Activated naive CD8-positive, alpha-beta T cell treated with anti-CD3 and anti-CD28 coated beads, Interleukin-2, amount 50 U/mL, for 16 hours (primary cell): ENCODE results near the gene NEURL1.
"Not testable (repeated sequence)": the region's sequence is repeated elsewhere in the genome, so short reads cannot be mapped to it uniquely, and the experiment has no call there.

Experiments
- DNase-seq: peaks from one replicate; pipeline ENCODE4 v3.0.0-alpha.2; 2020; ENCODE audit warnings: low read depth, low spot score

NEURL1 gene

DNA sequence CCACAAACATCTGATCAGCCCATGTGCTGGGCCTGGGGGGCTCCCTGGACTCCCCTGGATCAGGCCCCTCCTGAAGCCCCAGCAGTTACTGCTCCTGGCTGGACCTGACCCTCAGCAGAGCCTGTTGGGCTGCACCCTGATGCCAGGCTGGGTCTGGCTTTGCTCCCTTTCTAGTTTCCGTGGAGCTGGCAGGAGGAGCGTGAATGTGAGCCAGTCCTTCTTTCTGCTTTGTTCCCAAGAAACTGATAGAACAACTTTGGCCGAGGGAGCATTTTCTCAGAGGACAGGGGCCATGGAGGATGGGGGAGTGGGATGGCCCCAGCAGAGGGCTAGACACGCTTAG lies 128.2 kb downstream of the NEURL1 start:
- no peak for DNase-seq

DNA sequence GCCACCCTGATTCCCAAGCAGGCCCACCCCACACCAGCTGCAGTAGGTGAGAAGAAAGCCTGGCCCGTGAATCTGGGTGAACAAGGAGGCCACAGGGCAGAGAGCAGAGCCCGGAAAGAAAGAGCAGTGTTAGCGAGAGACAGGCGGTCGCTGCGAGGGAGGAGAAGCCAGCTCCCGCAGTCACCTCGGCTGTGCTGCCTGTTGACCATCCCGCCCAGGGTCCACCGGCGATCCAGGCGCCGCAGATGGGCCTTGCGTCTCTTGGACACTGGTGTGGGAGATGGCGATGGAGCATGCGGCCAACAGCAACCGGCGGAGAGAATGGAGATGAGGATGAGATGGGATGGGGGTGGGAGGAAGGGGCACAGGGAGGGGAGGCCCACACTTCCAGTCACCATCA lies 128.8 kb downstream of the NEURL1 start:
- no peak for DNase-seq

DNA sequence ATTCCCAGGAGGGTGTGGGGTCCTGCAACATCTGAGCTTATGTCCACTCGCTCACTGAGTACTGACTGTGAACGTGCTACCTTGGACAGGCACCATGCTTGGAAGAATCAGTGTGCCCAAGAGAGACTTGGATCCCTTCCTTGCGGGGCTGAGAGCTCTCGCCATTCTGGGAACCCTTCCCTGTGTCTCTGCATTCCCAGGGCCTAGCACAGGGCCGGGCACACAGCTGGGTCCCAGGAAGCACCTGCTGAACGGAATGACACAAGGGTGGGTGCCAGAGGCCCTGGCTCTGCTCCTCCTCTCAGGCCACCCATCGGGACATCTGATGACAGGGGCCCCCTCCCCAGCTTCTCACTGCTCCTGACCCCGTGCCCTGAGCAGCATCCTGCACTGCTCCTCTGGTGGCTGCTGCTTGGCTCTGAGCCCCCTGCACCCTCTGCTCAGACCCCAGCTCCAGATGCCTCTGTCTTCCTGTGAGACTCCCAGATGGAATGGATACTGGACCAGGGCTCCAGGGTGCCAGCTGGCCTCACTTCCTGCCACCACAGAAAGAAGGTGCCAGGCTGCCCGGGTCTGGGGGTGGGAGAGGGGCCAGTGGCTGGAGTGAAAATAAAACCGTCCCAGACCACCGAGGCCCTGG lies 129.6 kb downstream of the NEURL1 start:
- no peak for DNase-seq

DNA sequence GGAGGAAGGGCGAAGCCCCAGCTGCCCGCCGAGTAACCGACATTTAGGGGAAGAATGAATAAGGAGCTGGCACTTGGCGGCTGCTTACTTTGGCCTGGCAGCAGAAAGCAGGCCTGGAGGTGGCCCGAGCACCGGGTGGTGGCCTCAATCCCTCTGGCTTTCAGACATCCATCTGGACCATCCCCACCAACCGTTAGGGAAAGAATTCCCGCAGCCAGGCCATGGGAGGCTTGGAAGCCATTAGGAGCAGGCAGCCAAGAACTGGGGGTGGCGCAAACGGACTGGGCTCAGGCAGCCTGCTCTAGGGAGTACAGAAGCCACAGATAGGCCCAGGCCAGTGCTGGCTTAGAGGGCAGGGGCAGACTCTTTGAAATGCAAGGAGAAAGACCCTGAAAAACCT lies 132.7 kb downstream of the NEURL1 start:
- no peak for DNase-seq

DNA sequence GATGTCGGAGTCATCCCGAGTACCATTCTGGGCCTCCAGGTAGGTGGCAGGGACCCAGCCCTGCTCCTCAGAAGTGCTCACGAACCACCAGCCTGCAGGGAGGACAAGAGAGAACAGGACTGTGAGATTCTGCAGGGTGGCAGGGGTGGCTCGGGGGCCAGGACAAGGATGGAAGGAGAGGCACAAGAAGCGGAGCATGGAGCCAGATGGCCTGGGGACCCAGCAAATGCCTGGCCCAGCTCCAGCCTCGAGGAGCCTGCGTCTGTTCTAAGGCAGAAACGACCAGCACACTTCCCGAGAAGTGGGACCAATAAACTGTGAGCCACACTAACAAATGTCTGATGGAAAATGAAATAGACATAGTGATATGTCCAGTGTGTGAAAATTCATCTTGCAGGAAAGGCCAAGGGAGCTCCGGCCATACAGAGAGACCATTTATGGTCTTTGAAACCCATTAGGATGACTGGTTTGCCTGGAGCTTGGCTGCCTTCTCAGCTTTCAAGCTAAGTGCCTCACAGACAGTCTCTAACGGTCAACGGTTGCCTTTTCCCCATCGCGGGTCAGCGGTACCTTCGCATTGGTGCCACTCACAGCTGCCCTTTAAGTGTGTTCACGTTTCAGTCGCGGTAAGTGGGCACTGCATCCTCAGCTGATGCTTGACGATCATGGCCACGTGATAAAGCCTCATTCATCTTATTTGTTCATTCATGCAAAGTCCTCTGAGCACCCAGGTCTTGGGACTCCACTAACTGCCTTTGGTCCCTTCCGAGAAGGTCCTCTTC lies 133.8 kb downstream of the NEURL1 start:
- DNase-seq, result no peak

DNA sequence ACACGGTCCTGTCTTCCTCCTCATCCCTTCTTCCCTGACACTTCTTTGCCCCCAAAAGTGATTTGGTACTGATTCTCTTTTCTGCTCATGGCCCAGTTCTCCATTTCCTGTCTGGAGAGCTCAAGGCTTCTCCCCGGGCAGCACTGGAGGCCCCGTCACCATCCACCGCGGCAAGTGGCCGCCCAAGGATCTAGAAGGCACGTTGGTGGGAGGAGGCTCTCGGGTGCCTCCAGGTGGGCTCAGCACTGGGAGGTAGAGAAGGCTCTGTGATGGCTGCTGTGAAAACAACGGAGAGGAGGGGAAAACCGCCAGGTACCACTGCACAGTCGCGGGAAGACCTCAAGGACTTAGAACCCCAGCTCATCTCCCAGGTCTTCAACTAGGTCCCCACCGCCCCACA lies 134.4 kb downstream of the NEURL1 start:
- DNase-seq, result no peak

DNA sequence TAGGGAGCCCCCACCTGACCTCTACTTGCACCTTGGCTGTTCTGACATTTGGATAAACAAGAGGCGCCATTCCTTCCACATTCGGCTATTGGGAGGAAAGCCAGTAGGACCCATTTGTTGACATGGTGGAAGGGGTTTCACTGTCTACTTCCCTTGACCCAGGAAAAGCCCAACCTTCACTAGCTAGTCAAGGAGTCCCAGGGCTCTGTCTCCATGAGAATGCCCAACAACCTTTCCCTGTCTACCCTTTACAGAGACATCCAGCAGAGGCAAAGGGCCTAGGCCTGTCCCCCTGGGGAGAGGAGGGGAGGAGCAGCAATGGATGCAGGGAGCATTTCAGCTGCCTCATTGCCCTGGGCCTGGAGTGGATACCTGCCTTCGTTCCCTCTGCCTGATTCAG lies 136.1 kb downstream of the NEURL1 start:
- no peak for DNase-seq

DNA sequence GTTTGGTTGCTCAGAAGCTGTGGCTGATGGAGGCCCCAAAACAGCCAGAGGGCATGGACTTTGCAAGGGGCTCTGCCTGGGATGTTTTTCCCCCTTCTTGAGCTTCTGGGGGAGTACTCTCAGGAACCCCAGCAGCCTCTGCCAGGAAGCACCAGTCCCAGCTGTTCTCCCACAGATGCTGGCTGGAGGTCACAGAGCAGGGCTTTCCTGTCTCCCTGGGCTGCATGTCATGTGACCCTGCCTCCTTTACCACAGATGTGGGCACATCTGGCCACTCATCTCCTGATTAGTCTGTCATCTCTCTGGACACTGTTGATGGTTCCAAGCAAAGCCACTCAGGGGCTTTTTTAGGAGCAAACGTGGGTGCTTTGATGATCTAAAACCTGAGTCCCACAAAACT lies 136.7 kb downstream of the NEURL1 start:
- DNase-seq, result no peak

DNA sequence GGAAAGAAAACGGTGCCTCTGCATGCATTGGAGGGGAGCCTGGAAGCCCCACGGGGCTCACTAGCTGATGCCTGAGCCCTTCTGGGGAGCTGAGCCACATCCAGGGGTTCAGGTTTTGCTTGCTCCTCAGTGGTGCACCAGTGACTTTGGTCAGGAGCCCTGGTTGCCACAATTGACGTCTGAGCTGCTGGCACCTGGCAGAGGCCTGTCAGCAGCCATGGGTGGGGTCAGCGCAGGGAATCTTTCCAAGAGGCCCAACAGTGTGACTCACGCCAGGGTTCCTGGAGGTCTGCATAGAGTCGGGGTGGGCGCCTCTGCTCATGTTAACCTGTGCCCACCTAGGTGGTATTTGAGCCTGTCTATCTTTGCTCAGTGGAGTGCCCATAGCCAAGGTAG lies 138.7 kb downstream of the NEURL1 start:
- DNase-seq, result no peak

DNA sequence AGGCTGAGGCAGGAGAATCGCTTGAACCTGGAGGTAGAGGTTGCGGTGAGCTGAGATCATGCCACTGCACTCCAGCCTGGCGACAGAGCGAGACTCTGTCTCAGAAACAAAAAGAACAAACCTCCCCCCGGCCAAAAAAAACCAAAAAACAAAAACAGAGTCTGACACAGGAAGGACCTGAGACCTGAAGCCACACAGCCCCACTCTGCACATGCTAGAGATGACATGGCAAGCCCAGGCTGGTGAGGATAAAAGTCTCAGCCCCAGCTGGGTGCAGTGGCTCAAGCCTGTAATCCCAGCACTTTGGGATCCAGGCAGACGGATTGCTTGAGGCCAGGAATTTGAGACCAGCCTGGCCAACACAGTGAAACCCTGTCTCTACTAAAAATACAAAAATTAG lies 139.4 kb downstream of the NEURL1 start:
- not testable (repeated sequence) for DNase-seq

DNA sequence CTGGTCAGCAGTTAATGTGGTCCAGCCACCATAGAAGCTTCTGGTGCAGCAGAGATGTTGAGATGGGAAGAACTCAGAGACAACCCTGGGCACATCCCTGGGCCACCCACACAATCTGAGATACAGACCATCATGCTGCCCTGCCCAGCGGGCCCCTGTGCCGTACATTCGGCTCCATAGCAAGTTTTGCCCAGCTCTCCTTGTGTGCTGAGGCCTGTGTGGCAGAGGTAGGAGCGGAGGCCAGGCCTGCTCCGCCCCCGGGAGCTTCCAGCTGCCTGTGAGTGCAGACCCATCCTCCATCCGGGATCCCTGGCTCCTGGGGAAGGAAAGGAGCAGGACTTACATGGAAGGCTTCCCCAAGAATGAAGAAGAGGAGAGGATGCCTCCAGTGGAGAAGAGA lies 140.3 kb downstream of the NEURL1 start:
- DNase-seq, result no peak

DNA sequence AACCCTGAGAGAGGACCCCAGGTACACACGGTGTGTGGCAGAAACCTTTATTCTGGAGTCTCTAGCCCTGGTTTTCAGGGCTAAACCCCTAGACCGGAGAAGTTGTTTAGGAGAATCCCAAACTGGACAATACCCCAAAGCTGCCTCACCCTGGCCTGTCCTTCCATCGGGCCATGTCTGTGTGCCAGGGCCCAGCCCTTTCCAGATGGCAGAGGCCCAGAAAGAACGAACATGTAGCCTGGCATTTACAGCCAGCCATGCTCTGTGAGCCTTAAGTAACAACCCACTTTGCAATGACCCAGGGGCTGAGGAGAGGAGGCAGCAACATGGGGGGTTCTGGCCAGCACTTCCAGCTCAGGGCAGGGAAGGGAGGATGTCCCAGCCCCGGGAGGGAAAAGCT lies 142.1 kb downstream of the NEURL1 start:
- no peak for DNase-seq

DNA sequence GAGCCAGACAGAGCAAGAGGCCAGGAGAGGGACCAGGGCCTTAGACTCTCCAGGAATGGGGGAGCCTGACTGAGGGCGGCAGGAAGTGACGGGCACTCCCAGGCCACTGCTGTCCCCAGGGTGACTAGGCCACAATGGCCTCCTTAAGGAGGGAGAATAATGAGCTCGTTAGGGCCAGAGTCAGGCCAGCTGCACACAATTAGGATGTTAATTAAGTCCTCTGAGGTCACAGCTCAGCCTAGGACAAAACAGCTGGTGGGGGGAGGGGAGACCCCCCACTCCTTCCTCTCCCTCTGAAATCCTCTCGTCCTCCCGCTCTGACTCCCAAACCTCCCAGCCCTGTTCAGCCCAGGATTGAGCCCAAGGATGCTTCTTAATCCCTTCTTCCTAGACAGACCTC lies 143.0 kb downstream of the NEURL1 start:
- DNase-seq, result no peak

DNA sequence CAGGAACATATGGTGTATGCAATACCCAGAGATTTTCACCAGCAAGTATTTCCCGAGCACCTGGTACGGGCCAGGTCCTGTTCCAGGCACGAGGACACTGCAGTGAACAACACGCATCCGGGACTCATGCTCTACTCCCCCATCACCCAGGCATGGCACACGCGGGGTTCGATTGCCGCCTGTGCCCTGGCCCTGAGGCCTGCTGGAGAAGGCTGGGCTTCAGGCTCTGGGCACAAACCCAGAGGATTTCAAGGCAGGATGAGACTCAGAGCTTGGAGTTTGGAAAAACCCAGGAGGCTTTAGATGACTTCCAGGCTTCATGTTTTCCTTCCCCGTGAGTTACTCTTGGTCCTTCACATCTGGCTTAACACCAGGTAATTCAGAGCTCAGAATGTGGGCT lies 143.5 kb downstream of the NEURL1 start:
- no peak for DNase-seq

DNA sequence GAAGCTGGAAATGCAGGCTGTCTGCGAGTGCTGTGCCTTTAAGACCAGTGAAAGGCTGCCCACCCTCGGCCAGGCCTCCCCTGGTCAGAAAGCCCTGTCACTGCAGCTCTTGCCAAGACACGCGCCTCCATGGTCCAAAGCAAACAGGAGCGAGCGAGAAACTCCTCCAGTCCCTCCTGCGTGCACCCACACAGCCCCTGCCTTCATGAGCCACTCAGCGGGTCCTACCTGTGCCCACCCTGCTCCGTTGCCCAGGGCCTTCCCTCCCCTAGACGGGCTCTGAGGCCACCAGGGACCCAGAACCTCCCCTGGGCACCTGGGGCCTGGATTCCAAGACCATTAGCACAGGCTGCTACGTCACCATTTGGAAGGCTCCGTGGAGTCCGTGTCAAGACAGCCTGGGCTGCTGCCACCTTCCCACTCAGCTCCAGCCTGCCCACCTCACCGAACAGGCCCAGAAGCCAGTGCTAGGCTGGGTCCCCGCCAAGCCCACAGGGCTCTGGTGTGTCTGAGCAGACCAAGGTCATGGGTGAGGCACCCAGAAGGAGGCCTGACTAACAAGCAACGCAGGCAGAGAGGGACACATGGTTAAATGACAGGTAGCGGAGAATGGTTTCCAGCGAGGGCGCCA lies 144.5 kb downstream of the NEURL1 start:
- no peak for DNase-seq

DNA sequence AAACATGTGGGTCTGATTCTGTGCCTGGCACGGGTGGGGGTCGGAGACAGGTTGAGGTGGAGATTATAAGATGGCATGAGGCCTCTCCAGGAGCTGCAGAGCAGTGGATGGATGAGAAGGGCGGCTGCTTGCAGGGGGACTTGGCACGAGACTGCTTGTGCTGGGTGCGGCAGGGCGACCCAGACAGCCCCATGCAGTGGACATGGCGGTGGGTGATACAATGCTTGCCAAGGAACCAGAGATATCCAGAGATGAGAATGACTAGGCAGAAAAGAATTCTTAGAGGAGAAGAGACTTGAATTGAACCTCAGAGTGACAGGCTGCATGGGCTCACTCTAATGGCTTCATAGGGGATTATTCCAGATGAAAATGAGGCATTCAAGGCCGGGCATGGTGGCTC lies 145.4 kb downstream of the NEURL1 start:
- DNase-seq, result no peak

DNA sequence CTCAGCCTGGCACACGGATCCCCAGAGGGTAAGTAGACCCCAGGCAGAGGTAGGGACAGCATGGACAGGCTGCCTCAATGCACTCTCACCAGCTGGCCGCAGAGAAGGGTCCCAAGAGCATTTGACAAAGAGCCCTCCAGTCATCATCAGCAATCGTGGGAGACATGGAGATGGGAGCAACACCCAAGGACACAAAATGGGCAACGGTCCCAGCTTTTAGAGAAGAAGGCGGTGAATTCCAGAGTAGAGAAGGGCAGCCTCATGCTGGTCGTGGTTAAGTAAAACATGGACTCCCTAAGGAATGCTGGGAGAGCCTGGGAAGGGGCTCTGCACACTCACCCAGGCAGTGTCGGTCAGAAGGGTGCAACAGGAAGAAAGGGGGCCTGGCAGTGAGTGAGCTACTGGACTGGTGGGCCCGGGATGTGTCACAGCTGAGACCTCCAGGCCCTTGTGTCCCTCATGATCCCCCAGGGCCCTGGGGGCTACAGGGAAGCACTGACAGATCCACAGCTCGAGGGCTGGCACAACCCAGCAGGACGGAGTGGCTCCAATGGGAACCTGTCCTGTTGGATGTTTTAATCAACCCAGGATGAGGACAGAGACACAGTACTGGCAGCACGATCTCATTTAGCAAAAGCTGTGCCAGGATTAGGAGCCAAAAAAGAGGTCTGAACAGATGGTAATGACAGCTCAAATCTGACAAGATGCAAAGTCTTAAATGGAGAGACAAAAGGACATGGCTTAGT lies 147.1 kb downstream of the NEURL1 start:
- DNase-seq, result no peak

DNA sequence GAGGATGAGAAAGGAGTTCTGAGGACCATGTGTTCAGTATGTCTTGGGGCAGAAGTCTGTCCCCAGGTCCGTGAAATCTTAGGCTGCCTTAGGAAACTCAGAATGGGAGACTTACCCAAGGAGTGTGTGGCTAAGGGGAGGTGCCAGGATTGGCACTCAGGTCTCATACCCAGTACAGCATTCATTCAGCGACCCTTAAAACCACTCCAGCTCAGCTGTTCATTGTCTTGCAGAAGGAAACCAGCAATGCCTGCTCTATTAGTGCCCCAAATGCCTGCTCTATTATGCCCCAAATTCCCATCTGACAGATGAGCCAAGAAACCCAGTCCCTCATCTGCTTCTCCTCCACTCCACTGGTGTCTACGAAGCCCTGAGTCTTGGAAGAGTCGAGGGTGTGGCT lies 147.8 kb downstream of the NEURL1 start:
- DNase-seq, result no peak
